HepG2 (cell line): ENCODE data around the gene PIH1D2. TPM values are rescaled to one million over a fixed set of nuclear protein-coding genes. Genes with fewer than 3 reads are reported as not detected.

Source experiments
- ARNTL ChIP-seq: sonication (generic); formaldehyde crosslinking; IDR thresholded peaks from 2 replicates; pipeline ENCODE4 v1.4.0; 2020; ENCODE audit warnings: mild to moderate bottlenecking, missing genetic modification reagents
- ATAD3A ChIP-seq: sonication (generic); formaldehyde crosslinking; IDR thresholded peaks from 2 replicates; pipeline ENCODE4 v1.4.0; 2020; ENCODE audit warnings: missing genetic modification reagents
- ATF1 ChIP-seq: IDR thresholded peaks from 2 replicates; pipeline ENCODE4 v1.6.1; 2016; ENCODE audit warnings: mild to moderate bottlenecking, control low read depth
- BATF2 ChIP-seq: sonication (generic); formaldehyde crosslinking; IDR thresholded peaks from 2 replicates; pipeline ENCODE4 v1.8.0; 2022; ENCODE audit warnings: mild to moderate bottlenecking, missing genetic modification reagents, moderate library complexity
- FOSL1 ChIP-seq: sonication (generic); formaldehyde crosslinking; IDR thresholded peaks from 2 replicates; pipeline ENCODE4 v1.9.0; 2021; ENCODE audit warnings: missing genetic modification reagents, borderline replicate concordance
- HMG20A ChIP-seq: IDR thresholded peaks from 2 replicates; pipeline ENCODE4 v1.6.1; 2016; ENCODE audit warnings: borderline replicate concordance
- IRF2 ChIP-seq: IDR thresholded peaks from 2 replicates; pipeline ENCODE4 v1.6.1; 2018; ENCODE audit warnings: missing genetic modification reagents, missing compliant biosample characterization
- MTA3 ChIP-seq: sonication (generic); formaldehyde crosslinking; IDR thresholded peaks from 2 replicates; pipeline ENCODE4 v1.4.0; 2020; ENCODE audit warnings: missing genetic modification reagents
- NFYB ChIP-seq: sonication (generic); formaldehyde crosslinking; IDR thresholded peaks from 2 replicates; pipeline ENCODE4 v1.4.0; 2020; ENCODE audit warnings: missing genetic modification reagents
- ONECUT2 ChIP-seq: sonication (generic); formaldehyde crosslinking; IDR thresholded peaks from 2 replicates; pipeline ENCODE4 v1.4.0; 2020; ENCODE audit warnings: missing genetic modification reagents
- RBM39 ChIP-seq: fragments of 200-400 bp; formaldehyde crosslinking; IDR thresholded peaks from one replicate; pipeline ENCODE4 v1.6.1; 2018; ENCODE audit warnings: antibody characterized with exemption, mild to moderate bottlenecking, low read depth, low read length; ENCODE audit not compliant: poor library complexity, severe bottlenecking
- SP4 ChIP-seq: sonication (generic); formaldehyde crosslinking; IDR thresholded peaks from 2 replicates; pipeline ENCODE4 v1.8.1; 2023; ENCODE audit warnings: mild to moderate bottlenecking, missing genetic modification reagents
- SYNCRIP ChIP-seq: fragments of 200-400 bp; formaldehyde crosslinking; IDR thresholded peaks from 2 replicates; pipeline ENCODE4 v1.6.1; 2018; ENCODE audit warnings: mild to moderate bottlenecking, low read depth, low read length; ENCODE audit not compliant: insufficient read depth
- ZBTB4 ChIP-seq: sonication (generic); formaldehyde crosslinking; IDR thresholded peaks from 2 replicates; pipeline ENCODE4 v1.4.0; 2020; ENCODE audit warnings: missing genetic modification reagents, mild to moderate bottlenecking, borderline replicate concordance
- ZBTB7A ChIP-seq: sonication (generic); formaldehyde crosslinking; IDR thresholded peaks from 2 replicates; pipeline ENCODE4 v1.8.0; 2022; ENCODE audit warnings: mild to moderate bottlenecking, missing genetic modification reagents
- ZNF224 ChIP-seq: sonication (generic); formaldehyde crosslinking; IDR thresholded peaks from 2 replicates; pipeline ENCODE4 v1.5.0; 2020; ENCODE audit warnings: mild to moderate bottlenecking, missing genetic modification reagents
- ZNF263 ChIP-seq: sonication (generic); formaldehyde crosslinking; IDR thresholded peaks from 2 replicates; pipeline ENCODE4 v1.4.0; 2020; ENCODE audit warnings: missing genetic modification reagents
- ZNF280B ChIP-seq: sonication (generic); formaldehyde crosslinking; IDR thresholded peaks from 2 replicates; pipeline ENCODE4 v1.5.0; 2020; ENCODE audit warnings: missing genetic modification reagents, mild to moderate bottlenecking, borderline replicate concordance
- ZNF333 ChIP-seq: sonication (generic); formaldehyde crosslinking; IDR thresholded peaks from 2 replicates; pipeline ENCODE4 v1.4.0; 2020; ENCODE audit warnings: mild to moderate bottlenecking, missing genetic modification reagents, borderline replicate concordance
- ZNF367 ChIP-seq: sonication (generic); formaldehyde crosslinking; IDR thresholded peaks from 2 replicates; pipeline ENCODE4 v1.4.0; 2020; ENCODE audit warnings: missing genetic modification reagents, borderline replicate concordance
- ZNF468 ChIP-seq: sonication (generic); formaldehyde crosslinking; IDR thresholded peaks from 2 replicates; pipeline ENCODE4 v1.8.0; 2022; ENCODE audit warnings: mild to moderate bottlenecking, moderate library complexity, missing genetic modification reagents
- ZNF607 ChIP-seq: sonication (generic); formaldehyde crosslinking; IDR thresholded peaks from 2 replicates; pipeline ENCODE4 v1.5.1; 2020; ENCODE audit warnings: missing genetic modification reagents, mild to moderate bottlenecking, borderline replicate concordance
- ZNF670 ChIP-seq: sonication (generic); formaldehyde crosslinking; IDR thresholded peaks from 2 replicates; pipeline ENCODE4 v1.8.0; 2022; ENCODE audit warnings: mild to moderate bottlenecking, missing genetic modification reagents, borderline replicate concordance
- ZNF674 ChIP-seq: sonication (generic); formaldehyde crosslinking; IDR thresholded peaks from 2 replicates; pipeline ENCODE4 v1.5.0; 2020; ENCODE audit warnings: low read depth, mild to moderate bottlenecking, missing genetic modification reagents
- ZNF761 ChIP-seq: sonication (generic); formaldehyde crosslinking; conservative IDR thresholded peaks from 2 replicates; pipeline ENCODE4 v1.4.0; 2020; ENCODE audit warnings: mild to moderate bottlenecking, missing genetic modification reagents
- ZNF766 ChIP-seq: sonication (generic); formaldehyde crosslinking; IDR thresholded peaks from 2 replicates; pipeline ENCODE4 v1.5.0; 2020; ENCODE audit warnings: missing genetic modification reagents, borderline replicate concordance
- polyA plus RNA-seq, 8 experiments: library from polyadenylated mRNA; depleted of rRNA in 3 of 8; stranded (reverse) in 7 of 8; unstranded in 1 of 8; fragments of >200 nt; fragmentation: Illumina TruSeq in 4 of 8; extraction: Trizol in 4 of 8; gene quantifications; 2 replicates each; pipeline versions ENCODE4 v1.2.1 to v1.2.3, GENCODE V29; 2011 to 2016; ENCODE audit warnings: low read depth in 4 of 8, missing spikeins in 1 of 8, mixed read lengths in 1 of 8; ENCODE audit not compliant: insufficient read depth in 1 of 8
- total RNA-seq, 5 experiments: library from RNA; depleted of rRNA; stranded (reverse); fragments of >200 nt; fragmentation: Illumina TruSeq; extraction: Trizol; gene quantifications; 2 replicates each; pipeline ENCODE4 v1.2.3, GENCODE V29; 2016; ENCODE audit warnings: low read depth in 1 of 5

Gene PIH1D2
- total and polyA plus RNA-seq, 2 of the 13 experiments (the other 11 are each of a cell fraction or from before 2014, with no cell fraction given): 0.49 to 2.7 TPM

GRCh38 chr11:112073941-112074811 is at the start of gene PIH1D2, which contains the start of gene NKAPD1 (continued):
- TF ChIP-seq ZBTB4 (CRISPR knock-in tag) (no peak; the same call in 1 of the 2 replicates), FOSL1 (CRISPR knock-in tag) (no peak), ZNF607 (CRISPR knock-in tag) (no peak), NFYB (CRISPR knock-in tag) (peak; percentile 62), ZNF761 (CRISPR knock-in tag) (no peak), ZNF468 (CRISPR knock-in tag) (no peak), ZNF674 (CRISPR knock-in tag) (no peak), ZNF224 (CRISPR knock-in tag) (peak; percentile 62; the same call in 1 of the 2 replicates), ZNF670 (CRISPR knock-in tag) (no peak), ZNF367 (CRISPR knock-in tag) (no peak), SYNCRIP (no peak), ZNF333 (no peak), HMG20A (no peak), ZBTB7A (CRISPR knock-in tag) (no peak), MTA3 (CRISPR knock-in tag) (no peak), IRF2 (CRISPR knock-in tag) (peak; percentile 39; the same call in 1 of the 2 replicates), ZNF766 (CRISPR knock-in tag) (no peak), ZNF280B (CRISPR knock-in tag) (no peak; the same call in 1 of the 2 replicates), BATF2 (CRISPR knock-in tag) (no peak), ONECUT2 (no peak; the same call in 1 of the 2 replicates), ATAD3A (CRISPR knock-in tag) (no peak), RBM39 (peak; percentile 65), ARNTL (CRISPR knock-in tag) (no peak), ZNF263 (no peak), SP4 (CRISPR knock-in tag) (peak; percentile 78; the same call in 1 of the 2 replicates), ATF1 (CRISPR knock-in tag) (peak; percentile 58)
